ENCODE results near the gene SPATA12.

DNA sequence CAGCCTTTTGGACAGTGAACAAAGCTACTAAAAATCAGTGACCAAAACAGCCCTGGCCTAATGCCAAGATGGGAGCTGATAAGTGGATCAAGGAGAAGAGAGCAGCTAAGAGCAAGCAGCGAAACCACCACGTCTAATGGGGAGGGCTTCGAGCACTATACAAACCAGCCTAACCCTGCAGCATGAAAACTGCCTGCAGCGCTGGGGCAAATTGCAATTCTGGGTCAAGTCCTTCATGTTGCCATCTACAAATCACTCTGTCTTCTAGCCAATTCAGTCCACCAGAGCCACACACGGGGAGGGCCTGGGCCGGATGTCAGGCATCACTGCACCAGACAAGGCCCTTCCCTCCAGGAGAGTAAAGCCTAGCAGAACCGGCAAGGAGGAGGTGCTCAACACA lies 30.5 kb upstream of the SPATA12 start:
- TF ChIP-seq FOS (IDR thresholded peaks at IDR 0.05; ENCODE audit: borderline replicate concordance, insufficient read depth, low read length): no peak
- TF ChIP-seq, protein P1, sequence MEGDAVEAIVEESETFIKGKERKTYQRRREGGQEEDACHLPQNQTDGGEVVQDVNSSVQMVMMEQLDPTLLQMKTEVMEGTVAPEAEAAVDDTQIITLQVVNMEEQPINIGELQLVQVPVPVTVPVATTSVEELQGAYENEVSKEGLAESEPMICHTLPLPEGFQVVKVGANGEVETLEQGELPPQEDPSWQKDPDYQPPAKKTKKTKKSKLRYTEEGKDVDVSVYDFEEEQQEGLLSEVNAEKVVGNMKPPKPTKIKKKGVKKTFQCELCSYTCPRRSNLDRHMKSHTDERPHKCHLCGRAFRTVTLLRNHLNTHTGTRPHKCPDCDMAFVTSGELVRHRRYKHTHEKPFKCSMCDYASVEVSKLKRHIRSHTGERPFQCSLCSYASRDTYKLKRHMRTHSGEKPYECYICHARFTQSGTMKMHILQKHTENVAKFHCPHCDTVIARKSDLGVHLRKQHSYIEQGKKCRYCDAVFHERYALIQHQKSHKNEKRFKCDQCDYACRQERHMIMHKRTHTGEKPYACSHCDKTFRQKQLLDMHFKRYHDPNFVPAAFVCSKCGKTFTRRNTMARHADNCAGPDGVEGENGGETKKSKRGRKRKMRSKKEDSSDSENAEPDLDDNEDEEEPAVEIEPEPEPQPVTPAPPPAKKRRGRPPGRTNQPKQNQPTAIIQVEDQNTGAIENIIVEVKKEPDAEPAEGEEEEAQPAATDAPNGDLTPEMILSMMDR (IDR thresholded peaks at IDR 0.05; ENCODE audit: extremely low read depth in 1 of 2, insufficient read depth in 1 of 2, low read depth in 1 of 2, low read length in 2 of 2): no peak

All from endothelial cell of umbilical vein (primary cell).